Cardiac septum (tissue), 1 donor: ENCODE measurements around the gene COMMD4. TPM values are rescaled to one million over a fixed set of nuclear protein-coding genes. Genes with fewer than 3 reads are reported as not detected.
"Not testable (repeated sequence)": the region's sequence is repeated elsewhere in the genome, so short reads cannot be mapped to it uniquely, and the experiment has no call there.

ENCODE experiments used
- DNase-seq: peaks from one replicate; pipeline ENCODE4 v3.0.0-alpha.2; 2020; ENCODE audit warnings: low spot score
- intact Hi-C: fragments of 100-400 bp; cut with DNase I; formaldehyde crosslinking; loops from one replicate; pipeline ENCODE4 v1.14.0; 2022
- long read RNA-seq: library from polyadenylated mRNA; unstranded; transcript quantifications from one replicate; pipeline ENCODE4 v2.0.0, GENCODE V29; 2021
- total RNA-seq: library from RNA; stranded (reverse); fragmentation: NEBNext Ultra II Directional; extraction: Animal tissue kit (Norgen Biotek cat#: 25700); gene quantifications from one replicate; pipeline ENCODE4 v1.2.1, GENCODE V29; 2021
- donor health status: DM: no; HTN: no; CAD: no.

COMMD4 gene
- total RNA-seq = 35.5 TPM
- long read RNA-seq, full-length matches to known transcripts = 14 of 17 reads
- long read RNA-seq, partial matches to known transcripts = 1 of 17 reads
- long read RNA-seq, other reads (novel, unspliced or antisense) = 2 of 17 reads

GRCh38 chr15:75335705-75336355 is at the start of gene COMMD4:
Gene COMMD4 (plus strand): TSS chr15:75336063. CDS start chr15:75336090, 27 bp downstream.
- intact Hi-C loops = no loop called here
- peak; percentile 97 for DNase-seq

GRCh38 chr15:75293660-75294059 is 42.2 kb upstream of the COMMD4 start:
- intact Hi-C loops, DNase-seq: not testable (repeated sequence)

GRCh38 chr15:75298541-75299310 is 37.1 kb upstream of the COMMD4 start:
- not testable (repeated sequence) for DNase-seq

GRCh38 chr15:75299311-75299688 is 36.6 kb upstream of the COMMD4 start:
- intact Hi-C loops = not testable (repeated sequence)
- DNase-seq = peak; percentile 87

More at GRCh38 chr15:75298541-75299310, 37.1 kb upstream of the COMMD4 start:
- intact Hi-C loops = not testable (repeated sequence)

GRCh38 chr15:75300026-75300425 is 35.8 kb upstream of the COMMD4 start:
- intact Hi-C loops = loop anchor here (10.0 kb wide), 1 partner anchor 275 kb away; the partner anchor contains the start of gene PPCDC
- DNase-seq = not testable (repeated sequence)

GRCh38 chr15:75302318-75302717 is 33.5 kb upstream of the COMMD4 start:
- no peak for DNase-seq

GRCh38 chr15:75302753-75303152 is 33.1 kb upstream of the COMMD4 start:
- DNase-seq = not testable (repeated sequence)
- intact Hi-C loops = loop anchor here (10.0 kb wide), 1 partner anchor 278 kb away; the partner anchor contains the start of gene PPCDC

More at GRCh38 chr15:75302318-75302717, 33.5 kb upstream of the COMMD4 start:
- intact Hi-C loops = loop anchor here (10.0 kb wide), 1 partner anchor 278 kb away; the partner anchor contains the start of gene PPCDC

GRCh38 chr15:75306188-75306587 is 29.7 kb upstream of the COMMD4 start:
- no peak for DNase-seq
- intact Hi-C loops = loop anchor here (10.0 kb wide), 1 partner anchor 281 kb away; the partner anchor contains the start of gene PPCDC

GRCh38 chr15:75307778-75308390 is 28.0 kb upstream of the COMMD4 start:
- no peak for DNase-seq

GRCh38 chr15:75309711-75310110 is 26.2 kb upstream of the COMMD4 start:
- no peak for DNase-seq
- intact Hi-C loops = loop anchor here (10.0 kb wide), 1 partner anchor 285 kb away; the partner anchor contains the start of gene PPCDC

More at GRCh38 chr15:75307778-75308390, 28.0 kb upstream of the COMMD4 start:
- intact Hi-C loops = loop anchor here (10.0 kb wide), 1 partner anchor 283 kb away; the partner anchor contains the start of gene PPCDC

- intact Hi-C loops = not testable (repeated sequence)
Measured at GRCh38 chr15:75312548-75312947, 23.3 kb upstream of the COMMD4 start.

GRCh38 chr15:75313116-75313845 is 22.6 kb upstream of the COMMD4 start:
- intact Hi-C loops = no loop called here
- no peak for DNase-seq

More at GRCh38 chr15:75312548-75312947, 23.3 kb upstream of the COMMD4 start:
- DNase-seq = not testable (repeated sequence)

- DNase-seq = peak; percentile 10
- intact Hi-C loops = no loop called here
Measured at GRCh38 chr15:75314552-75315290, 21.1 kb upstream of the COMMD4 start.

GRCh38 chr15:75319231-75319897 is 16.5 kb upstream of the COMMD4 start:
- intact Hi-C loops, DNase-seq: not testable (repeated sequence)

GRCh38 chr15:75321711-75322110 is 14.2 kb upstream of the COMMD4 start:
- intact Hi-C loops = loop anchor here (10.0 kb wide), 1 partner anchor 107 kb away; no protein-coding TSS in a partner anchor
- no peak for DNase-seq

GRCh38 chr15:75325922-75326321 is 9.9 kb upstream of the COMMD4 start:
- no peak for DNase-seq
- intact Hi-C loops = loop anchor here (10.0 kb wide), 1 partner anchor 111 kb away; no protein-coding TSS in a partner anchor

GRCh38 chr15:75327005-75327404 is 8.9 kb upstream of the COMMD4 start:
- intact Hi-C loops = loop anchor here (10.0 kb wide), 1 partner anchor 112 kb away; no protein-coding TSS in a partner anchor
- no peak for DNase-seq
